ENCODE results near the gene AHCY.
A peak's percentile ranks its signal among the peaks of the same experiment; 100 is the strongest.
"Not testable (repeated sequence)": the region's sequence is repeated elsewhere in the genome, so short reads cannot be mapped to it uniquely, and the experiment has no call there.

AHCY gene

DNA sequence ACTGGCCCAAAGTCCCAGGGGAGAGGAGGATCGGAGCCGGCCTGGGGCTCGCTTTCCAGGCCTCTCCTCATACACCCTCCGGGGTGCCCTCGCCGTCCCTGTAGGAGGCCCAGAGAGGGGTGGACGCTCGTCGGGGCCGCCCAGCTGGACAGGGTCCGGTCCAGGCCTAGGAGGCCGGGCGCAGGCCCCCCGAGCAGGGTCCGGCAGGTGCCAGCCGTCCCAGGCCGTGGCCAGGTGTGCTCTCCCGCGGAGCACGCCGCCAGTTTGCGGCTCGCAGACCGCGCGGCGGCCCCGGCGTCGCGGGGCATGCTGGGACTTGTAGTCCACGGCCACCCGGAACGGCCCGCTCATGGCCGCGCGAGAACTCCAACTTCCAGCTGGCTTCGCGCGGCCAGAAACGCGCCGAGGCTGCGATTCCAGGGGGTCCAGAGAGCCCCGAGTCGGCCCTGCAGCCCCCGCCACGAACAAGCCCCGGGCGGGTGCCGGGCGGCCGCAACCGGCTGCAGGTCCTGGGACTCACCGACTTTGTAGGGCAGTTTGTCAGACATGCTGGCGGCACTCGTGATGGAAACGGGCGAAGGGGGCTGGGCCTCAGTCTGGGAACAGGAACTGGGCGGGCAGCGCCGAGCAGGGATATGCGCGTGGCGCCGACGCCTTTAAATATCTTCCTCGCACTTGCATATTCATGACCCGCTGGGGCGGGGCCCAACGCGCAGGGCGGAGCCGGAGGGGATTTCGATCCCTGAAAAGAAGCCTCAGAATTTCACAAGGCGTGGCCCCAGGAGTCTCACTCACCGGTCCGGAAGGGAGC lies at the start of gene AHCY:
Gene AHCY (minus strand): TSS at position 633 of the 811 bp plus-strand sequence. CDS start 85 bp downstream, at position 548.
- peak; percentile 96 for DNase-seq

DNA sequence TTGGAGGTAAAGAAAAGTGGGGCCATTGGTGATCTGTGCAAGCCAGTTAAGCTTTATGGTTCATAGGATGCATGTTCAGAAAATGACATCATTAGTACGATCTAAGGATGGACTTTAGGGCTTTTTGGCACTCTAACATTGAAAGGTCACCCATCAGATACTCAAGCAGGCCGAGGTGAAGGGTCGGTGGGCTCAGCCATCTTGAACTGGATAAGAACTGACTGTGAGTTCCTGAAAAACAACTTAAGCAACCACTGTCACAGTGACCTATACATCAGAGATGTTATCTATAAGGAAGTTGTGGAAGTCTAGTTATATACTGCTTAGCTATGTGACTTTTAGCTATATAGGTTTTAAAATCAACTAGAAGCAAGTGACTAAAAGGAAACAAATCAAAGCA lies 46.9 kb upstream of the AHCY start:
- no peak for DNase-seq

GRCh38 chr20:34347571-34347970 lies 44.4 kb upstream of the AHCY start:
- DNase-seq, result no peak

GRCh38 chr20:34346533-34346865 lies 43.3 kb upstream of the AHCY start:
- DNase-seq, result not testable (repeated sequence)

DNA sequence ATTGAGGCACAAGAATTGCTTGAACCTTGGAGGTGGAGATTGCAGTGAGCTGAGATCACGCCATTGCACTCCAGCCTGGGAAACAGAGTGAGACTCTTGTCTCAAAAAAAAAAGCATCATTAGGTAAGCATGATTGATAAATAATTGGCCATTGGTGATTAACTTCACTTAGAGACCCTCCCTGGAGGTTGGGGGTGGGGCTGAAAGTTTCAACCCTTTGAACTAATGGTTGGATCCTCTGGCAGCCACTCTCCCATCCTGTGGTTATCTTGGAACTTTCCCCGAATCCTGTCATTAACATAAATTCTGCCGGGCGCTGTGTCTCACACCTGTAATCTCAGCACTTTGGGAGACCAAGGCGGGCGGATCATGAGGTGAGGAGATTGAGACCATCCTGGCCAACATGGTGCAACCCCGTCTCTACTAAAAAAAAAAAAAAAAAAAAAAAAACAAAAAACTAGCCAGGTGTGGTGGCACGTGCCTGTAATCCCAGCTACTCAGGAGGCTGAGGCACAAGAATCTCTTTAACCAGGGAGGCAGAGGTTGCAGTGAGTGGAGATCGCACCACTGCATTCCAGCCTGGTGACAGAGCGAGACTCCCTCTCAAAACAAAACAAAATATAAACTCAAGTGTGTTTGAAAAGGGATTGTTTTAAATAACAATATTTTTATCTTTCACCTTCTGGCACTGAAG lies 42.8 kb upstream of the AHCY start:
- not testable (repeated sequence) for DNase-seq

DNA sequence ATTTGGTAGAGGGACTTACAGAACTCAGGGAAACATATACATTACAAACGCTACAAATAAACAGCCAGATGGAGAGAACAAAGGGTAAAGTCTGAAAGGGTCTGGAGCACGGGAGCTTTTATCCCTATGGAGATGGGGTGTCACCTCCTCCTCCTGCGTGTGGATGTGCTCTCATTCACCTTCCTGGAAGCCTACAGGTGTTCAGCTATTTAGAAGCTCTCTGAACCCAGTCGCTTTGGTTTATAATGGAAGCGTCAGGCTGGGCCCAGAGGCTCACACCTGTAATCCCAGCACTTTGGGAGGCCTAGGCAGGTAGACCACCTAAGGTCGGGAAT lies 42.2 kb upstream of the AHCY start:
- DNase-seq, result no peak

- no peak for DNase-seq
Observed at GRCh38 chr20:34344238-34344637, 41.1 kb upstream of the AHCY start.

GRCh38 chr20:34343458-34344211 lies 40.5 kb upstream of the AHCY start:
- no peak for DNase-seq

GRCh38 chr20:34341199-34341598 lies 38.0 kb upstream of the AHCY start:
- DNase-seq, result not testable (repeated sequence)

DNA sequence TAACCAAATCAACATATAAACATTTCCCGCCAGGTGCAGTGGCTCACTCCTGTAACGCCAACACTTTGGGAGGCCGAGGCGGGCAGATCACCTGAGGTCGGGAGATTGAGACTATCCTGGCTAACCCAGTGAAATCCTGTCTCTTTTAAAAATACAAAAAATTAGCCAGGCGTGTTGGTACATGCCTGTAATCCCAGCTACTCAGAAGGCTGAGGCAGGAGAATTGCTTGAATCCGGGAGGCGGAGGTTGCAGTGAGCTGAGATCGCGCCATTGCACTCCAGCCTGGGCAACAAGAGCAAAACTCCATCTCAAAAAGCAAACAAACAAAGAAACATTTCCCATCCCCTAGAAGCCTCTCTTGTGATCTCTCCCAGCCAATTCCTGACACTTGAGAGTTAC lies 37.6 kb upstream of the AHCY start:
- DNase-seq, result not testable (repeated sequence)

GRCh38 chr20:34337982-34338726 lies 35.0 kb upstream of the AHCY start:
- no peak for DNase-seq

- DNase-seq, result no peak
Observed at GRCh38 chr20:34337544-34337943, 34.4 kb upstream of the AHCY start.

DNA sequence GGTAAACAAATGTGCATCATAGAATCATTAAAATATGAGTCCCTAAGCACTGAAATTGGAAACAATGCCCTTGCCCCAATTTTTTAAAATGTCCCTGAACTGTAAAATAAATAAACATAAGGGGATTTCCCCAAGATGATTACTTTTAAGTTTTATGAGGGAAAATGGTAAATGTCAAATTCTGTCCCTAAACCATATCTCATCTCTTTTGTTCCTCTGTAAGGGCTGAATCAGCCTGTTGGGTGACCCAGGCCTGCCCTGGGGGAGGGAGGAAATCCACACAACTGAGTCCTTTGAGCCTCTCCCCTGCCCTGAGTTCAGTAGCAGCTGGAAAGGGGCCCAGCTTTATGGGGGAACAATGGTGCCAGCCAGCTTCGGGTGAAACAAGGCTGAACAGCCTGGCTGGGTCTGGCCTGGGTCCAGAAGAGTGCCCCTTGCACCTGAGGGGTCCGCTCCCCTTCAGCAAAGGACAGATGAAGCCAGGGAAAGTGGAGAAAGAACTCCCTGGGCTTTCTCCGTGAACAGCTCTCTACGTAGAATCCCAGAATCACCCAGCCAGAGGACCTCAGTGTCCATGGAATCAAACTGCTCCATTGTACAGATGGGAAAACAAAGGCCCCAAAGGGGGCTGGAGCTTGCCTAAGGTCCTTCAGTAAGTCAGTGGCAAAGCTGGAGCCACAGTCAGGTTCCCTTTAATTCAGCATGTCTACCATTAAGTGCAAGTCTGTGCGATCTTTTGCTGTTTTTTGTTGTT lies 31.7 kb upstream of the AHCY start:
- DNase-seq, result no peak

- DNase-seq, result no peak
Observed at GRCh38 chr20:34333786-34334185, 30.6 kb upstream of the AHCY start.

- DNase-seq, result no peak
Observed at GRCh38 chr20:34332262-34332920, 29.2 kb upstream of the AHCY start.

- no peak for DNase-seq
Observed at GRCh38 chr20:34331838-34332237, 28.7 kb upstream of the AHCY start.

GRCh38 chr20:34330861-34331544 lies 27.8 kb upstream of the AHCY start:
- DNase-seq, result not testable (repeated sequence)

DNA sequence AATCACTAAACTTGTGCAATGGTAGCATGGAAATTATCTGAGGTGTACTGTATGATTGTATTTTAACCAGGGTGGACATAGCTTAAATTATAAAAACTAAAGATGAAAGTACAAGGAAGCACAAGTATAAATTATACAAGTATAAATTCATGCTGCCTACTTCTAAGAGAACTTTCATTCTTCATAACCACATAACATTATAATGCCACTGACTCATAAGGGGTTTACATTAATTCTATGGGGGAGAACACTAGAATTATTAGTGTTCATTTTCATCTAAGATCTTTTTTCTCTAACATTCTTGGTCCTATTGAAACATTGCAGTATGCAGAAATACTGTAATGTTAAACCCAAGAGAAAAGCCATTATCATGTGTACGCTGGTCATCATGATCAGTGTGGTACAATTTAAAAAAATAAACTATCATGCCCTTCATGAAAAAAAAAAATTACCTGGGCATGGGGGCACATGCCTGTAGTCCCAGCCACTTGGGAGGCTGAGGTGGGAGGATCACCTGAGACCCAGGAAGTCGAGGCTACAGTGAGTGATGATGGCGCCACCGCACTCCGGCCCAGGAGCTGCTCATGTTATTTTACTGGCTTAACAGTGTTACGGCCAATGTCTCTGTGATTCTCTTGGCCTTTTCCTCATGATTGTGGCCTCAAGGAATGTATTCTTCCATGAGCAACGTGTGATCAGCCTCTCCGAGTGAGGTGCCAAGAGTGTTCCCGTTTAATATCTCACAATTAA lies 25.9 kb upstream of the AHCY start:
- DNase-seq, result no peak

- DNase-seq, result not testable (repeated sequence)
Observed at GRCh38 chr20:34328207-34328606, 25.1 kb upstream of the AHCY start.

GRCh38 chr20:34324541-34324940 lies 21.4 kb upstream of the AHCY start:
- DNase-seq, result no peak

Data from hematopoietic multipotent progenitor cell treated with erythropoietin and hydrocortisone succinate and interleukin-3 and kit ligand, for 8 days (in vitro differentiated cells).